Ishikawa (cell line): ENCODE data around the gene PRSS53.

Source experiments
- CEBPB ChIP-seq: IDR thresholded peaks from 2 replicates; pipeline ENCODE4 v1.6.1; 2012
- CREB1 ChIP-seq: IDR thresholded peaks from 2 replicates; pipeline ENCODE4 v1.6.1; 2012; ENCODE audit warnings: low read depth
- EGR1 ChIP-seq: IDR thresholded peaks from 2 replicates; pipeline ENCODE4 v1.6.1; 2012
- EP300 ChIP-seq: IDR thresholded peaks from 2 replicates; pipeline ENCODE4 v1.6.1; 2012; ENCODE audit warnings: borderline replicate concordance
- FOXM1 ChIP-seq: IDR thresholded peaks from 2 replicates; pipeline ENCODE4 v1.6.1; 2012; ENCODE audit warnings: low read depth, borderline replicate concordance
- MAX ChIP-seq: IDR thresholded peaks from 2 replicates; pipeline ENCODE4 v1.6.1; 2012
- NFIC ChIP-seq: IDR thresholded peaks from 2 replicates; pipeline ENCODE4 v1.6.1; 2012
- RAD21 ChIP-seq: IDR thresholded peaks from 2 replicates; pipeline ENCODE4 v1.6.1; 2012; ENCODE audit warnings: low read depth
- TAF1 ChIP-seq: IDR thresholded peaks from 2 replicates; pipeline ENCODE4 v1.6.1; 2012; ENCODE audit warnings: low read depth, mild to moderate bottlenecking
- TCF12 ChIP-seq: IDR thresholded peaks from 2 replicates; pipeline ENCODE4 v1.6.1; 2012; ENCODE audit warnings: low read depth
- TEAD4 ChIP-seq: IDR thresholded peaks from 2 replicates; pipeline ENCODE4 v1.6.1; 2012
- USF1 ChIP-seq: IDR thresholded peaks from 2 replicates; pipeline ENCODE4 v1.6.1; 2012
- YY1 ChIP-seq: IDR thresholded peaks from 2 replicates; pipeline ENCODE4 v1.6.1; 2012; ENCODE audit warnings: low read depth
- ZBTB7A ChIP-seq: IDR thresholded peaks from 2 replicates; pipeline ENCODE4 v1.6.1; 2012; ENCODE audit warnings: low read depth
- TF ChIP-seq, protein P1 (sequence below): IDR thresholded peaks from 2 replicates; pipeline ENCODE4 v1.6.1; 2012; ENCODE audit warnings: low read depth, mild to moderate bottlenecking

PRSS53 gene

GRCh38 chr16:31086629-31086906 is 2.2 kb downstream of the PRSS53 start:
- TF ChIP-seq EP300 (no peak), TEAD4 (no peak), FOXM1 (no peak), TCF12 (no peak), MAX (no peak), CREB1 (no peak), USF1 (no peak), YY1 (no peak), CEBPB (no peak), EGR1 (no peak), TAF1 (no peak), ZBTB7A (no peak), RAD21 (no peak), NFIC (no peak)
- TF ChIP-seq, protein P1, sequence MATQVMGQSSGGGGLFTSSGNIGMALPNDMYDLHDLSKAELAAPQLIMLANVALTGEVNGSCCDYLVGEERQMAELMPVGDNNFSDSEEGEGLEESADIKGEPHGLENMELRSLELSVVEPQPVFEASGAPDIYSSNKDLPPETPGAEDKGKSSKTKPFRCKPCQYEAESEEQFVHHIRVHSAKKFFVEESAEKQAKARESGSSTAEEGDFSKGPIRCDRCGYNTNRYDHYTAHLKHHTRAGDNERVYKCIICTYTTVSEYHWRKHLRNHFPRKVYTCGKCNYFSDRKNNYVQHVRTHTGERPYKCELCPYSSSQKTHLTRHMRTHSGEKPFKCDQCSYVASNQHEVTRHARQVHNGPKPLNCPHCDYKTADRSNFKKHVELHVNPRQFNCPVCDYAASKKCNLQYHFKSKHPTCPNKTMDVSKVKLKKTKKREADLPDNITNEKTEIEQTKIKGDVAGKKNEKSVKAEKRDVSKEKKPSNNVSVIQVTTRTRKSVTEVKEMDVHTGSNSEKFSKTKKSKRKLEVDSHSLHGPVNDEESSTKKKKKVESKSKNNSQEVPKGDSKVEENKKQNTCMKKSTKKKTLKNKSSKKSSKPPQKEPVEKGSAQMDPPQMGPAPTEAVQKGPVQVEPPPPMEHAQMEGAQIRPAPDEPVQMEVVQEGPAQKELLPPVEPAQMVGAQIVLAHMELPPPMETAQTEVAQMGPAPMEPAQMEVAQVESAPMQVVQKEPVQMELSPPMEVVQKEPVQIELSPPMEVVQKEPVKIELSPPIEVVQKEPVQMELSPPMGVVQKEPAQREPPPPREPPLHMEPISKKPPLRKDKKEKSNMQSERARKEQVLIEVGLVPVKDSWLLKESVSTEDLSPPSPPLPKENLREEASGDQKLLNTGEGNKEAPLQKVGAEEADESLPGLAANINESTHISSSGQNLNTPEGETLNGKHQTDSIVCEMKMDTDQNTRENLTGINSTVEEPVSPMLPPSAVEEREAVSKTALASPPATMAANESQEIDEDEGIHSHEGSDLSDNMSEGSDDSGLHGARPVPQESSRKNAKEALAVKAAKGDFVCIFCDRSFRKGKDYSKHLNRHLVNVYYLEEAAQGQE: no peak

DNA sequence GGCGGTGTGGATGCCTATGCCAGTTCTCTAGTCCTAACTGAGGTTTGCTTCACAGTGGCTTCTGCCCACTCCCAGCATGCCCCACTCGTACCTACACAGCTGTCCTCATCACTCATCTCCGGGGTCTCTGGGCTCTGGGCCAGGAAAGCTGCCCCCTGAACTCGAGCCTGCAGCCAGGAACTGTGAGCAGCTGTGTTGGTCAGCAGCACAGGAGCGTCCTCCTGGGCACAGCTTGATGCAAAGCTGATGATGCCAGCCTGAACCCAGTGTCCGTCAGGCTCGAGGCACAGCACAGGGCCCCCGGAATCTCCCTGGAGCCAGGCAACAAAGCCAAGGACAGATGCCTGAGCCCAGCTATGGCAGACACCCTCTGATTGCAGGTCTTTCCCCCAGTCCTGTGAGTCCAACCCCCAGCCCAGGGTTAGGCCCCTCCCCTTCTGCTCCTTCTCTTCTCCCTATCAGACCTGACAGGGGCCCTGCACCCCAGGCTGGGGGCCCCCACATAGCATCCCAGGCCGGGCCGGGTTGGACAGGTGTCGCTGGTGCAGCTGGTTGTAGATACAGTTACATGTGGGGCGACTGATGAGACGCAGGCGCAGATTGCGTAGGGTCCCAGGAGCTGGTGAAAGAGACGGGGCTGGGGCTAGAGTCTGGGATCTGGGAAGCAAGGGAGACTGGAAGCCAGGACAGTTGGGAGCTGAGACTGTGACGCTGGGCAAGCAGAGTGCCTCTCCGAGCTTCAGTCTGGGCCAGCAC is 2.7 kb downstream of the PRSS53 start:
- TF ChIP-seq, protein P1: no peak
- TF ChIP-seq FOXM1: no peak
- TF ChIP-seq TCF12: no peak
- TF ChIP-seq ZBTB7A: no peak
- no peak for TF ChIP-seq RAD21
- no peak for TF ChIP-seq EGR1
- TF ChIP-seq TEAD4: no peak
- TF ChIP-seq CEBPB: no peak
- TF ChIP-seq MAX: no peak
- TF ChIP-seq CREB1: no peak
- TF ChIP-seq EP300: no peak
- no peak for TF ChIP-seq TAF1
- TF ChIP-seq YY1: no peak

DNA sequence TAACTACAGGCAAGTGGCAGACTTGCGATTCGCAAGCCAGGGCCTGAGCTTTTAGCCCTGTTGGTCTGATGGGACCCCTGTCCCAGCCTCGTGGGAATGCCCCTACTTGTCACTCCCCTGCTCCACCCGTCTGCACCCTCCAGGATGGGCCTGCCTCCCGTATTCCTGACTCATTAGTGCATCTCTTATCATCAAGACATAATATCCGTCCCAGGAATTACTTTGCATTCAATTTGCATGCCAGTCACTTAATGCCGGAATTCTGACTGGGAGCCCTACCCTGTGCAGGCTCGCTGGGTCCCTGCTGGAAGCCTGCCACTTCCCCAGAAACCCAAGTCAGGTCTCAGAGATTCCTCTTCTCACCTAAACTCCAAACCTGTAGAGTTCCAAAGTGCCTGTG is 3.3 kb downstream of the PRSS53 start:
- TF ChIP-seq MAX: no peak
- no peak for TF ChIP-seq TEAD4
- TF ChIP-seq EGR1: no peak
- no peak for TF ChIP-seq NFIC
- TF ChIP-seq TAF1: no peak
- no peak for TF ChIP-seq CEBPB
- no peak for TF ChIP-seq YY1
- TF ChIP-seq TCF12: no peak
- TF ChIP-seq CREB1: no peak

DNA sequence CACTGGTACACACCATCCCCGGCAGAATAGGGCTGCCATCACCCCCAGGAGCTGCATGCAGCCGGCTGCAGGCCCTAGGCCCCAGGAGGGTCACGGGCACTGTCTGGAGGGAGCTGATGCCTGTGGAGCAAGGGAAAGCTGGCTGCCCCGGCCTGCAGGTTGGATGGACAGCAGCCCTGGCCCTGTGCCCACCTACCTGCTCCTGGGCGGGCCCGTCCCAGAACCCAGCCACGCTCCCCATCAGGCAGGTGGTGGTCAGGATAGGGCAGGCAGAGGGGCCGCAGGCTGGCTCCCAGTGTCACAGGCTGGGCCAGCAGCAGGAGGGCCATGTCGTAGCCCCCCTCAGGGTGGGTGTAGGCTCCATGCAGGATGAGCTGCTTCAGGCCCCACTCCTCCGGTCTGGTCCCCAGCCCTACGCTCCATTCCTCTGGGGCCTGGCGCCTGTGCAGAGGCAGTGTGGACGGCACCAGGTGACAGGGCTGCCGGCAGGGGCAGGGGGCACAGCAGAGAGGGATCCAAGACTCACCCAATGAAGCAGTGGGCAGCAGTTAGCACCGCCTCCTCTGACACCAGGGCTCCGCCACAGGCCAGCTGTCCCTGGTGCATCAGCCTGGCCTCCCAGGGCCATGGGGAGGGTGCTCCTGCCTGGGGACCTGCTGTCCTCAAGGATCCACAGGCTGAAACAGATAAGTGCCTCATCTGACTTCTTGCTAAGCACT is 4.0 kb downstream of the PRSS53 start:
- TF ChIP-seq CREB1 (no peak), NFIC (no peak), CEBPB (no peak), MAX (no peak), TAF1 (no peak), EP300 (no peak), FOXM1 (no peak), USF1 (no peak), TEAD4 (no peak), ZBTB7A (no peak), YY1 (no peak), RAD21 (no peak), EGR1 (no peak), TCF12 (no peak)
- TF ChIP-seq, protein P1: no peak
